IMR-90 (cell line): ENCODE data around the gene CTRL. TPM values are rescaled to one million over a fixed set of nuclear protein-coding genes. Genes with fewer than 3 reads are reported as not detected.

Source experiments
- ATAC-seq: fragments of 200-7000 bp; cut with Tn5 transposase; 2 replicates; pipeline ENCODE4 v1.9.1; 2020; ENCODE audit warnings: low read depth, mild to moderate bottlenecking, moderate library complexity
- BruUV-seq: library from RNA; stranded (reverse); fragments of 400-500 nt; replicated peaks from 2 replicates; lab custom pipeline; 2021; lab: Mats Ljungman, UMichigan
- CTCF ChIA-PET: fragments of 300-600 bp; formaldehyde crosslinking; extraction: SDS; loops from one replicate; lab custom pipeline; 2021; ENCODE audit warnings: antibody characterized with exemption; lab: Yijun Ruan, JAX
- POLR2A ChIA-PET: fragments of 300-600 bp; sonication (Branson Sonifier 250); formaldehyde crosslinking; loops from one replicate; lab custom pipeline; 2022; ENCODE audit warnings: antibody characterized with exemption; ENCODE audit not compliant: unreplicated experiment; lab: Charles Lee
- DNase-seq: peaks from one replicate; pipeline ENCODE4 v3.0.0; 2013
- H2AFZ ChIP-seq: replicated peaks from 2 replicates; pipeline ENCODE3; 2013; ENCODE audit warnings: low read length, mild to moderate bottlenecking; ENCODE audit not compliant: poor library complexity
- H2AK5ac ChIP-seq: 2 replicates; pipeline ENCODE4 v1.6.1; 2013; ENCODE audit warnings: low read depth, low read length, inconsistent platforms
- H2AK9ac ChIP-seq: replicated peaks from 2 replicates; pipeline ENCODE3; 2013; ENCODE audit warnings: mild to moderate bottlenecking, low read depth, low read length, moderate library complexity; ENCODE audit not compliant: poor library complexity
- H2BK120ac ChIP-seq: 2 replicates; pipeline ENCODE4 v1.6.1; 2013; ENCODE audit warnings: low read depth, low read length, inconsistent platforms
- H2BK15ac ChIP-seq: 3 replicates; pipeline ENCODE4 v1.6.1; 2013; ENCODE audit warnings: low read depth, low read length, inconsistent platforms
- H2BK20ac ChIP-seq: 2 replicates; pipeline ENCODE4 v1.6.1; 2013; ENCODE audit warnings: low read depth, mild to moderate bottlenecking, inconsistent platforms, low read length, moderate library complexity
- H2BK5ac ChIP-seq: 2 replicates; pipeline ENCODE4 v1.6.1; 2013; ENCODE audit warnings: mild to moderate bottlenecking, low read depth, low read length, inconsistent platforms; ENCODE audit not compliant: poor library complexity, severe bottlenecking
- H3K14ac ChIP-seq: replicated peaks from 2 replicates; pipeline ENCODE4 v1.6.1; 2013; ENCODE audit warnings: low read depth, low read length, inconsistent platforms
- H3K18ac ChIP-seq: 2 replicates; pipeline ENCODE4 v1.6.1; 2013; ENCODE audit warnings: low read depth, low read length, control low read depth
- H3K23ac ChIP-seq: 2 replicates; pipeline ENCODE4 v1.6.1; 2013; ENCODE audit warnings: low read depth, low read length, inconsistent platforms
- H3K27ac ChIP-seq: 2 replicates; pipeline ENCODE4 v1.5.1; 2013; ENCODE audit warnings: mild to moderate bottlenecking, control low read depth, low read length; ENCODE audit not compliant: insufficient read depth
- H3K27me3 ChIP-seq: 2 replicates; pipeline ENCODE4 v1.6.1; 2013; ENCODE audit warnings: low read length; ENCODE audit not compliant: control insufficient read depth, insufficient read depth
- H3K36me3 ChIP-seq: 2 replicates; pipeline ENCODE4 v1.6.1; 2013; ENCODE audit warnings: low read length, mixed read lengths; ENCODE audit not compliant: control insufficient read depth, insufficient read depth
- H3K4ac ChIP-seq: 2 replicates; pipeline ENCODE4 v1.6.1; 2013; ENCODE audit warnings: low read depth, low read length, inconsistent platforms
- H3K4me1 ChIP-seq: 2 replicates; pipeline ENCODE4 v1.6.1; 2013; ENCODE audit warnings: low read length, mixed read lengths; ENCODE audit not compliant: control insufficient read depth, insufficient read depth
- H3K4me2 ChIP-seq: 2 replicates; pipeline ENCODE4 v1.6.1; 2013; ENCODE audit warnings: low read depth, mild to moderate bottlenecking, control low read depth, low read length, moderate library complexity
- H3K4me3 ChIP-seq: 2 replicates; pipeline ENCODE4 v1.5.1; 2013; ENCODE audit warnings: low read depth, mild to moderate bottlenecking, control low read depth, low read length, moderate library complexity; ENCODE audit not compliant: insufficient read depth
- H3K56ac ChIP-seq: 2 replicates; pipeline ENCODE4 v1.6.1; 2013; ENCODE audit warnings: low read length, inconsistent platforms; ENCODE audit not compliant: insufficient read depth; ENCODE audit errors: extremely low read depth
- H3K79me1 ChIP-seq, 2 experiments: 2 replicates each; pipeline ENCODE4 v1.6.1; 2013; ENCODE audit warnings: low read length in 2 of 2, inconsistent platforms in 1 of 2, low read depth in 1 of 2
- H3K9ac ChIP-seq: 2 replicates; pipeline ENCODE4 v1.6.1; 2013; ENCODE audit warnings: low read depth, low read length, control low read depth
- H3K9me1 ChIP-seq: 2 replicates; pipeline ENCODE4 v1.6.1; 2013; ENCODE audit warnings: low read length, inconsistent platforms; ENCODE audit not compliant: insufficient read depth
- H3K9me3 ChIP-seq: 2 replicates; pipeline ENCODE4 v1.6.1; 2013; ENCODE audit warnings: low read length; ENCODE audit not compliant: control insufficient read depth, insufficient read depth
- H4K20me1 ChIP-seq: 2 replicates; pipeline ENCODE4 v1.6.1; 2013; ENCODE audit warnings: low read length, inconsistent platforms; ENCODE audit not compliant: insufficient read depth
- H4K5ac ChIP-seq: 2 replicates; pipeline ENCODE4 v1.6.1; 2013; ENCODE audit warnings: mild to moderate bottlenecking, low read depth, low read length, control low read depth
- H4K8ac ChIP-seq, 2 experiments: 2 replicates each; pipeline ENCODE4 v1.6.1; 2013; ENCODE audit warnings: low read depth in 2 of 2, low read length in 2 of 2, control low read depth in 1 of 2, inconsistent platforms in 1 of 2
- H4K91ac ChIP-seq: 2 replicates; pipeline ENCODE4 v1.6.1; 2013; ENCODE audit warnings: low read depth, low read length, inconsistent platforms; ENCODE audit not compliant: insufficient read depth
- BHLHE40 ChIP-seq: fragments of 150-350 bp; IDR thresholded peaks from 2 replicates; pipeline ENCODE4 v1.6.1; 2016; ENCODE audit warnings: mild to moderate bottlenecking, low read depth, low read length
- CEBPB ChIP-seq: IDR thresholded peaks from 2 replicates; pipeline ENCODE4 v1.6.1; 2012; ENCODE audit warnings: low read depth, low read length, improper control_type of control experiment
- MAFK ChIP-seq: IDR thresholded peaks from 2 replicates; pipeline ENCODE4 v1.6.1; 2012; ENCODE audit warnings: low read depth, low read length, improper control_type of control experiment
- NFE2L2 ChIP-seq: fragments of 150-350 bp; IDR thresholded peaks from 2 replicates; pipeline ENCODE4 v1.6.1; 2016; ENCODE audit warnings: low read depth, mild to moderate bottlenecking, low read length
- RCOR1 ChIP-seq: IDR thresholded peaks from 2 replicates; pipeline ENCODE4 v1.6.1; 2012; ENCODE audit warnings: mild to moderate bottlenecking, low read length, improper control_type of control experiment; ENCODE audit not compliant: insufficient replicate concordance
- RFX5 ChIP-seq: IDR thresholded peaks from 2 replicates; pipeline ENCODE4 v1.8.0; 2012; ENCODE audit warnings: low read depth, mild to moderate bottlenecking, low read length, moderate library complexity
- SMC3 ChIP-seq: fragments of 150-350 bp; IDR thresholded peaks from 2 replicates; pipeline ENCODE4 v1.6.1; 2016; ENCODE audit warnings: low read depth, mild to moderate bottlenecking, antibody characterized with exemption, low read length, moderate library complexity
- WGBS, 2 experiments: methylation state at CpG; one replicate each; pipeline versions ENCODE4 v1.1.5 to v1.1.7; 2013; ENCODE audit warnings: missing lambda C conversion rate in 2 of 2; ENCODE audit not compliant: insufficient read length in 1 of 2; ENCODE audit errors: extremely low coverage in 2 of 2; 5-methylcytosine and 5-hydroxymethylcytosine counted together
- dilution Hi-C: fragments of 300-500 bp; cut with HindIII; formaldehyde crosslinking; loops from one replicate; pipeline ENCODE4 v1.14.3; 2018; ENCODE audit warnings: low sequenced_read_pairs; ENCODE audit not compliant: unreplicated experiment
- in situ Hi-C: fragments of 300-500 bp; cut with MboI; formaldehyde crosslinking; loops from 3 replicates; pipeline ENCODE4 v1.14.3; 2019; ENCODE audit warnings: low sequenced_read_pairs, inconsistent platforms, mixed read lengths
- intact Hi-C: fragments of 100-400 bp; cut with micrococcal nuclease; formaldehyde crosslinking; loops from 2 replicates; pipeline ENCODE4 v1.10.0; 2022
- polyA plus RNA-seq, 3 experiments: library from polyadenylated mRNA; depleted of rRNA; stranded (reverse); fragments of >200 nt; gene quantifications; 2 replicates each; pipeline ENCODE4 v1.2.3, GENCODE V29; 2012; ENCODE audit warnings: low replicate concordance in 1 of 3
- total RNA-seq: library from RNA; depleted of rRNA; stranded (reverse); fragments of >200 nt; gene quantifications from 2 replicates; pipeline ENCODE4 v1.2.3, GENCODE V29; 2012
- TF ChIP-seq, protein P1 (sequence below): fragments of 150-350 bp; IDR thresholded peaks from 2 replicates; pipeline ENCODE4 v1.6.1; 2016; ENCODE audit warnings: low read depth, mild to moderate bottlenecking, low read length, moderate library complexity, borderline replicate concordance
- TF ChIP-seq, protein P2 (sequence below): conservative IDR thresholded peaks from 2 replicates; pipeline ENCODE4 v1.5.1; 2012; ENCODE audit warnings: mild to moderate bottlenecking, low read depth, low read length, improper control_type of control experiment

CTRL gene
- total and polyA plus RNA-seq, 2 of the 4 experiments (the other 2 are of a cell fraction): 0.18 to 1.1 TPM

DNA sequence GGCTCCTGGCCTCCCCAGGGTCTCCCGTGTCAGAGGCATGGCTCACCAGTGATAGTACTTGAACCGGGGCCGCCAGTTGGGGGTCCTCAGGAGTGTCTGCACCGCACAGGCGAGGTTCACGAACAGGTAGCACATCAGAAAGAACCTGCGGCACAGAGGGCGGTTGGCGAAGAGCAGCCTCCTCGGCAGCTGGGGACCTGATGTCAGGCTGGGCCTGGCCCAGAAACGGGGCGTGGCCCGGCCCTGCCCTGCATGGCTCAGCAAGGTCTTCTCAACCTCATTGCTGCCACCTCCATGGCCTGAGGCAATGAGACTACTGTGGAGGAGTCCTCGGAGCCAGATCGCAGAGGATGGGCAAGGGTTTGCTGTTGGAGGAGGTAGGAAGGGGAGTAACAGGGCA lies 16.4 kb upstream of the CTRL start:
- Histone ChIP-seq H3K56ac (no peak overlapping the region), H4K20me1 (peaks cover 53% of the 10 kb centered on the region), H3K18ac (no peak overlapping the region), H3K4me2 (no peak overlapping the region), H2AK5ac (no peak overlapping the region), H3K27me3 (no peaks in the 10 kb centered on the region), H3K4me1 (no peaks in the 10 kb centered on the region), H3K9ac (no peak overlapping the region), H3K23ac (no peak overlapping the region), H2BK20ac (no peak overlapping the region), H2BK120ac (no peak overlapping the region), H3K9me3 (no peaks in the 10 kb centered on the region), H3K27ac (no peak overlapping the region), H4K5ac (no peak overlapping the region), H2BK5ac (no peak overlapping the region), H3K79me1 (peaks cover 24 to 87% of the 10 kb centered on the region in 2 experiments), H2AFZ (no peak overlapping the region), H2AK9ac (peak overlapping the region; percentile 42), H3K4me3 (no peak overlapping the region), H4K91ac (no peak overlapping the region), H2BK15ac (no peak overlapping the region), H3K9me1 (no peaks in the 10 kb centered on the region), H4K8ac (no peak overlapping the region), H3K4ac (no peak overlapping the region), H3K14ac (no peak overlapping the region), H3K36me3 (peaks cover 96% of the 10 kb centered on the region)
- no TSS peak for BruUV-seq
- no peak for TF ChIP-seq BHLHE40
- no peak for TF ChIP-seq CEBPB
- TF ChIP-seq MAFK: no peak
- TF ChIP-seq, protein P1, sequence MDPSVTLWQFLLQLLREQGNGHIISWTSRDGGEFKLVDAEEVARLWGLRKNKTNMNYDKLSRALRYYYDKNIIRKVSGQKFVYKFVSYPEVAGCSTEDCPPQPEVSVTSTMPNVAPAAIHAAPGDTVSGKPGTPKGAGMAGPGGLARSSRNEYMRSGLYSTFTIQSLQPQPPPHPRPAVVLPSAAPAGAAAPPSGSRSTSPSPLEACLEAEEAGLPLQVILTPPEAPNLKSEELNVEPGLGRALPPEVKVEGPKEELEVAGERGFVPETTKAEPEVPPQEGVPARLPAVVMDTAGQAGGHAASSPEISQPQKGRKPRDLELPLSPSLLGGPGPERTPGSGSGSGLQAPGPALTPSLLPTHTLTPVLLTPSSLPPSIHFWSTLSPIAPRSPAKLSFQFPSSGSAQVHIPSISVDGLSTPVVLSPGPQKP: no peak
- TF ChIP-seq SMC3: no peak
- TF ChIP-seq NFE2L2: no peak
- TF ChIP-seq RCOR1: no peak
- no peak for TF ChIP-seq RFX5
- TF ChIP-seq, protein P2, sequence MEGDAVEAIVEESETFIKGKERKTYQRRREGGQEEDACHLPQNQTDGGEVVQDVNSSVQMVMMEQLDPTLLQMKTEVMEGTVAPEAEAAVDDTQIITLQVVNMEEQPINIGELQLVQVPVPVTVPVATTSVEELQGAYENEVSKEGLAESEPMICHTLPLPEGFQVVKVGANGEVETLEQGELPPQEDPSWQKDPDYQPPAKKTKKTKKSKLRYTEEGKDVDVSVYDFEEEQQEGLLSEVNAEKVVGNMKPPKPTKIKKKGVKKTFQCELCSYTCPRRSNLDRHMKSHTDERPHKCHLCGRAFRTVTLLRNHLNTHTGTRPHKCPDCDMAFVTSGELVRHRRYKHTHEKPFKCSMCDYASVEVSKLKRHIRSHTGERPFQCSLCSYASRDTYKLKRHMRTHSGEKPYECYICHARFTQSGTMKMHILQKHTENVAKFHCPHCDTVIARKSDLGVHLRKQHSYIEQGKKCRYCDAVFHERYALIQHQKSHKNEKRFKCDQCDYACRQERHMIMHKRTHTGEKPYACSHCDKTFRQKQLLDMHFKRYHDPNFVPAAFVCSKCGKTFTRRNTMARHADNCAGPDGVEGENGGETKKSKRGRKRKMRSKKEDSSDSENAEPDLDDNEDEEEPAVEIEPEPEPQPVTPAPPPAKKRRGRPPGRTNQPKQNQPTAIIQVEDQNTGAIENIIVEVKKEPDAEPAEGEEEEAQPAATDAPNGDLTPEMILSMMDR: no peak
- 100% methylated on average over 7 of the region's 15 CpGs; no CpG with 5 or more reads in 1 of the 2 experiments for WGBS, 2 experiments
- dilution Hi-C loops (no loop called here), in situ Hi-C loops (loop anchor here (25.0 kb wide), 1 partner anchor 411 kb away; the partner anchor contains the start of gene RIPOR1), intact Hi-C loops (no loop called here)
- no peak for DNase-seq
- CTCF ChIA-PET: no interaction called here
- POLR2A ChIA-PET: no interaction called here
- ATAC-seq: no peak
